ENCODE measurements around the gene SP3. TPM values are rescaled to one million over a fixed set of nuclear protein-coding genes. Genes with fewer than 3 reads are reported as not detected.

The SP3 gene
- total and polyA plus RNA-seq, 9 of the 15 experiments (the other 6 are each of a cell fraction or from before 2014, with no cell fraction given): 12.0 to 106 (median 74.9) TPM

GRCh38 chr2:173965372-173966025, at the start of gene SP3 (continued):
- TF ChIP-seq ARID3A (IDR thresholded peaks at IDR 0.05; ENCODE audit: borderline replicate concordance, low read depth, low read length): no peak
- no peak for TF ChIP-seq ZNF518B (CRISPR knock-in tag; IDR thresholded peaks at IDR 0.05)
- TF ChIP-seq ZBTB11 (CRISPR knock-in tag; IDR thresholded peaks at IDR 0.05): peak in 1 of 3 experiments; percentile 87; a peak in 2 of 6 replicates
- peak; percentile 76; the same call in 1 of the 2 replicates for TF ChIP-seq ZNF583 (CRISPR knock-in tag; IDR thresholded peaks at IDR 0.05)
- peak; percentile 78; the same call in 1 of the 2 replicates for TF ChIP-seq KLF13 (tag; IDR thresholded peaks at IDR 0.05; ENCODE audit: borderline replicate concordance, low read depth)
- no peak for TF ChIP-seq ZNF668 (CRISPR knock-in tag; IDR thresholded peaks at IDR 0.05)
- 0 out of 2 replicates have a peak, but pooled peaks have one; percentile 13 for TF ChIP-seq ZNF316 (IDR thresholded peaks at IDR 0.05)
- no peak for TF ChIP-seq NR0B1 (IDR thresholded peaks at IDR 0.05; ENCODE audit: partially characterized antibody)
- no peak for TF ChIP-seq TFAM (CRISPR knock-in tag; conservative IDR thresholded peaks at IDR 0.05)
- TF ChIP-seq HSF4 (CRISPR knock-in tag; IDR thresholded peaks at IDR 0.05; ENCODE audit: borderline replicate concordance): no peak

Measured in K562 (cell line).